HEK293T (cell line): ENCODE measurements around the gene NME7.

Experiments used
- ARNT ChIP-seq: fragments of 450-650 bp; IDR thresholded peaks from 2 replicates; pipeline ENCODE4 v1.6.1; 2017; ENCODE audit warnings: mild to moderate bottlenecking
- BHLHE40 ChIP-seq: fragments of 450-650 bp; IDR thresholded peaks from 2 replicates; pipeline ENCODE4 v1.6.1; 2016; ENCODE audit warnings: mild to moderate bottlenecking, moderate library complexity, borderline replicate concordance
- FOXA1 ChIP-seq: fragments of 450-650 bp; IDR thresholded peaks from 2 replicates; pipeline ENCODE4 v1.6.1; 2016; ENCODE audit warnings: mild to moderate bottlenecking
- FOXK2 ChIP-seq: fragments of 450-650 bp; IDR thresholded peaks from 2 replicates; pipeline ENCODE4 v1.6.1; 2016; ENCODE audit warnings: mild to moderate bottlenecking
- HDGF ChIP-seq: fragments of 450-650 bp; IDR thresholded peaks from 2 replicates; pipeline ENCODE4 v1.6.1; 2017; ENCODE audit warnings: antibody characterized with exemption, borderline replicate concordance
- LEF1 ChIP-seq: fragments of 450-650 bp; IDR thresholded peaks from 2 replicates; pipeline ENCODE4 v1.6.1; 2017; ENCODE audit warnings: mild to moderate bottlenecking, borderline replicate concordance
- SP1 ChIP-seq: fragments of 450-650 bp; IDR thresholded peaks from 2 replicates; pipeline ENCODE4 v1.6.1; 2017
- TARDBP ChIP-seq: fragments of 450-650 bp; IDR thresholded peaks from 2 replicates; pipeline ENCODE4 v1.6.1; 2016

DNA sequence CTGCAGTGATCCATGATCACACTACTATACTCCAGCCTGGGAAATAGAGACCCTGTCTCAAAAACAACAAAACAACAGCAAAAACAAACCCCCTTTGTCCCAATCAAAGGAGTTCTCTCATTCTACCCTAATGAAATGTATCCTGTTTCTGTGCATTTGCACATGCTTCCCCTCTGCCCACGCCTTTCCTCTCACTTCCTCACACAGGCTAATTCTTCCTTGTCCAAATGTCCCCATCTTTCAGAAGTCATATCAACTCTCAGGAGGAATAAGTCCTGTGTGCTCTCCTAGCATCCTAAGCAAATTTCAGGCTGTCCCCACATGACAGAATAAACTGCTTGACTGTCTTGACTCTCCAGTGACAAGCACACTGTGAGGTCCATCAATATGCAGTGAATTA, 269.2 kb downstream of the NME7 start:
- TF ChIP-seq ARNT (no peak), SP1 (no peak), TARDBP (no peak), FOXK2 (no peak), FOXA1 (no peak), LEF1 (no peak), BHLHE40 (no peak), HDGF (no peak)
